ENCODE data around the gene ZNF835. TPM values are rescaled to one million over a fixed set of nuclear protein-coding genes. Genes with fewer than 3 reads are reported as not detected.
A peak's percentile ranks its signal among the peaks of the same experiment; 100 is the strongest.

The ZNF835 gene
- total RNA-seq, 1 experiment from 2014 or later, result 3.2 TPM

DNA sequence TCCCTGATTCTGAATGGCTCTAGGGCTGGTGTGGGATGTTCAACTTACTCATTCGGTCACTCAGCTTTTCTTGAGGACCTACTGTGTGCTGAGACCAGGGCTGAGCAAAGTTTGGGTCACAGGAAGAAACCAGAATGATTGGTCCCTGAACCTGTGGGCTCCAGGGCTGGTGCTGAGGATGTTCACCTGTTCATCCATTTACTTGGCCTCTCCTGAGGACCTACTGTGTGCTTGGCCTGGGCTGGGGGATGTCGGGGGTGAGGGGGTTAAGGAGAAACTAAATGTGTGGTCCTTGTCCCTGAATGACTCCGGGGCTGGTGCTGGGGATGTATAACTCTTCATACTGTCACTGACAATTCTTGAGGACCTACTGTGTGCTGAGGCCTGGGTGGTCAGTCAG, 10.3 kb downstream of the ZNF835 start:
- peaks cover 12% of the 10 kb centered on the region for H3K9me3 ChIP-seq (ENCODE audit: low read depth, low read length, poor library complexity, severe bottlenecking)
- no peak overlapping the region for H3K27ac ChIP-seq (ENCODE audit: low read depth, low read length, poor library complexity, severe bottlenecking)
- no peak for DNase-seq (ENCODE audit: low spot score)
- BruUV-seq (replicated peaks), result no TSS peak
- POLR2A ChIA-PET (ENCODE audit: low non-redundant PET), result no interaction called here
- CTCF ChIA-PET, result no interaction called here
- TF ChIP-seq, protein P1, sequence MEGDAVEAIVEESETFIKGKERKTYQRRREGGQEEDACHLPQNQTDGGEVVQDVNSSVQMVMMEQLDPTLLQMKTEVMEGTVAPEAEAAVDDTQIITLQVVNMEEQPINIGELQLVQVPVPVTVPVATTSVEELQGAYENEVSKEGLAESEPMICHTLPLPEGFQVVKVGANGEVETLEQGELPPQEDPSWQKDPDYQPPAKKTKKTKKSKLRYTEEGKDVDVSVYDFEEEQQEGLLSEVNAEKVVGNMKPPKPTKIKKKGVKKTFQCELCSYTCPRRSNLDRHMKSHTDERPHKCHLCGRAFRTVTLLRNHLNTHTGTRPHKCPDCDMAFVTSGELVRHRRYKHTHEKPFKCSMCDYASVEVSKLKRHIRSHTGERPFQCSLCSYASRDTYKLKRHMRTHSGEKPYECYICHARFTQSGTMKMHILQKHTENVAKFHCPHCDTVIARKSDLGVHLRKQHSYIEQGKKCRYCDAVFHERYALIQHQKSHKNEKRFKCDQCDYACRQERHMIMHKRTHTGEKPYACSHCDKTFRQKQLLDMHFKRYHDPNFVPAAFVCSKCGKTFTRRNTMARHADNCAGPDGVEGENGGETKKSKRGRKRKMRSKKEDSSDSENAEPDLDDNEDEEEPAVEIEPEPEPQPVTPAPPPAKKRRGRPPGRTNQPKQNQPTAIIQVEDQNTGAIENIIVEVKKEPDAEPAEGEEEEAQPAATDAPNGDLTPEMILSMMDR (conservative IDR thresholded peaks at IDR 0.05; ENCODE audit: low read depth, low read length), result no peak
- TF ChIP-seq EZH2 (IDR thresholded peaks at IDR 0.05; ENCODE audit: borderline replicate concordance, low read depth, low read length, poor library complexity, severe bottlenecking), result no peak
- no peaks in the 10 kb centered on the region for H3K27me3 ChIP-seq (replicated peaks; ENCODE audit: insufficient read depth, low read depth, low read length, poor library complexity)
- no peak overlapping the region for H3K4me3 ChIP-seq (ENCODE audit: low read depth, low read length, poor library complexity, severe bottlenecking)
- intact Hi-C loops (cut with micrococcal nuclease; ENCODE audit: unreplicated experiment), result no loop called here
- no peaks in the 10 kb centered on the region for H3K4me1 ChIP-seq (ENCODE audit: insufficient read depth, low read length, poor library complexity, severe bottlenecking)
- no peaks in the 10 kb centered on the region for H3K36me3 ChIP-seq (ENCODE audit: insufficient read depth, low read length, poor library complexity, severe bottlenecking)

DNA sequence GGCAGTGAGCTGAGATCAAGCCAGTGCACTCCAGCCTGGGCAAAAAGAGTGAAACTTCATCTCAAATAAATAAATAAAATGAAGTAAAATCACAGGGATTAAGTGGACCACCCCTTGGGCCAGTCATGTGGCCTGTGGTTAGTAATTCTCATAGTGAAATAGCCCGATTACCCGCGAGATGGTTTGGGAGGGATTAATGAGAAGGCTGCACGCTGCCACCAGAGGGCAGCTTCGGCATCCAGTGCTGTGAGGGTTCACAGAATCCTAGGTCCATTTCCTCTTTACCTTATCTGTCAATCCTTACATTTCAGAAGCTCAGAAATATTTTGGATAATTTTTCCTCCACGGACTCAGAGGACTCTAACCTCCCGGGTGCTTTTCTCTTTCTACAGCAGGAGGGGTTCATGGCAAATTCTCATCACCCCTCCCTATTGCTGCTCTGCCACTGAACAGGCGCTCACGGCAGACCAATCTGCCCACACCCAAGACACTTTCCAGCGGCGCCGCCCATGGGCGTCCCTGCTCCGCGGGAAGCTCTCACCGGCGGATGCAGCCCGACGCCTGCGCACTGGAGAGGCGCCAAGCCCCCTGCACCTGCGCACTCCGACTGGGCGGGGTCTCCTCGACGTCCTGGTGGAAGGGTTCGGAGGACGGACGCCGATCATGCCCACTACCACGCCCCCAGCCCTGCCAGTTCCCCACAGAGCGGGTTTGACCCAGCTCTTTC, 11.0 kb downstream of the ZNF835 start:
- H3K27ac ChIP-seq (ENCODE audit: low read depth, low read length, poor library complexity, severe bottlenecking), result no peak overlapping the region
- no peak for TF ChIP-seq EZH2 (IDR thresholded peaks at IDR 0.05; ENCODE audit: borderline replicate concordance, low read depth, low read length, poor library complexity, severe bottlenecking)
- TF ChIP-seq, protein P1 (conservative IDR thresholded peaks at IDR 0.05; ENCODE audit: low read depth, low read length), result peak; percentile 47
- no peak overlapping the region for H3K4me3 ChIP-seq (ENCODE audit: low read depth, low read length, poor library complexity, severe bottlenecking)
- H3K27me3 ChIP-seq (replicated peaks; ENCODE audit: insufficient read depth, low read depth, low read length, poor library complexity), result no peaks in the 10 kb centered on the region
- intact Hi-C loops (cut with micrococcal nuclease; ENCODE audit: unreplicated experiment), result no loop called here
- CTCF ChIA-PET, result interaction anchor here (0.6 kb wide), 1 partner anchor 461 kb away, joined by 3 read pairs; no protein-coding TSS in a partner anchor
- H3K4me1 ChIP-seq (ENCODE audit: insufficient read depth, low read length, poor library complexity, severe bottlenecking), result no peaks in the 10 kb centered on the region
- peaks cover 12% of the 10 kb centered on the region for H3K9me3 ChIP-seq (ENCODE audit: low read depth, low read length, poor library complexity, severe bottlenecking)
- DNase-seq (ENCODE audit: low spot score), result peak; percentile 47
- H3K36me3 ChIP-seq (ENCODE audit: insufficient read depth, low read length, poor library complexity, severe bottlenecking), result no peaks in the 10 kb centered on the region
- POLR2A ChIA-PET (ENCODE audit: low non-redundant PET), result no interaction called here
- no TSS peak for BruUV-seq (replicated peaks)

DNA sequence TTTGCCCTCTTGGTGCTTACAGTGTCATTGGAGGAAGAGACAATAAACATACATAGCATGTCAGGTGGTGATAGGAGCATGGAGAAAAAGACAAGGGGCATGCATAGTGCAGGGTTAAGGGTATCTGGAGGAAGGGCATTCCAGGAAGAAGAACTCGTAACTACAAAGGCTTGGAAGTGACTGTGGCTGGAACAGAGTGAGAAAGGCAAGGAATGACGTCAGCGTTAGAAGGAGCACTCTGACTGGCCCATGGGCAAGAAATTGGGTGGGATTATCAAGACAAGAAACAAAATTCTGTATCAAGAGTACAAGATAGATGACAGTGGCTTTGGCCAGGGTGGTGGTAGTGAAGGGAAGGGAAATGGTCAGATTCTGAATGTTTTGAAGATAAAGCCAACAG, 17.4 kb downstream of the ZNF835 start:
- H3K9me3 ChIP-seq (ENCODE audit: low read depth, low read length, poor library complexity, severe bottlenecking), result no peaks in the 10 kb centered on the region

More for the DNA sequence above, 17.4 kb downstream of the ZNF835 start:
- Histone ChIP-seq H3K27ac (ENCODE audit: low read depth, low read length, poor library complexity, severe bottlenecking) (no peak overlapping the region), H3K4me3 (ENCODE audit: low read depth, low read length, poor library complexity, severe bottlenecking) (no peak overlapping the region), H3K27me3 (replicated peaks; ENCODE audit: insufficient read depth, low read depth, low read length, poor library complexity) (no peaks in the 10 kb centered on the region), H3K36me3 (ENCODE audit: insufficient read depth, low read length, poor library complexity, severe bottlenecking) (no peaks in the 10 kb centered on the region), H3K4me1 (ENCODE audit: insufficient read depth, low read length, poor library complexity, severe bottlenecking) (no peaks in the 10 kb centered on the region)
- BruUV-seq (replicated peaks), result no TSS peak
- intact Hi-C loops (cut with micrococcal nuclease; ENCODE audit: unreplicated experiment), result no loop called here
- DNase-seq (ENCODE audit: low spot score), result no peak
- TF ChIP-seq, protein P1 (conservative IDR thresholded peaks at IDR 0.05; ENCODE audit: low read depth, low read length), result no peak
- no peak for TF ChIP-seq EZH2 (IDR thresholded peaks at IDR 0.05; ENCODE audit: borderline replicate concordance, low read depth, low read length, poor library complexity, severe bottlenecking)
- CTCF ChIA-PET, result no interaction called here
- POLR2A ChIA-PET (ENCODE audit: low non-redundant PET), result no interaction called here
